ENCODE results near the gene BCOR. TPM values are rescaled to one million over a fixed set of nuclear protein-coding genes. Genes with fewer than 3 reads are reported as not detected.
A peak's percentile ranks its signal among the peaks of the same experiment; 100 is the strongest.

The BCOR gene
- total RNA-seq, 4 donors from 2014 or later: 12.0 to 20.1 (median 17.4) TPM

DNA sequence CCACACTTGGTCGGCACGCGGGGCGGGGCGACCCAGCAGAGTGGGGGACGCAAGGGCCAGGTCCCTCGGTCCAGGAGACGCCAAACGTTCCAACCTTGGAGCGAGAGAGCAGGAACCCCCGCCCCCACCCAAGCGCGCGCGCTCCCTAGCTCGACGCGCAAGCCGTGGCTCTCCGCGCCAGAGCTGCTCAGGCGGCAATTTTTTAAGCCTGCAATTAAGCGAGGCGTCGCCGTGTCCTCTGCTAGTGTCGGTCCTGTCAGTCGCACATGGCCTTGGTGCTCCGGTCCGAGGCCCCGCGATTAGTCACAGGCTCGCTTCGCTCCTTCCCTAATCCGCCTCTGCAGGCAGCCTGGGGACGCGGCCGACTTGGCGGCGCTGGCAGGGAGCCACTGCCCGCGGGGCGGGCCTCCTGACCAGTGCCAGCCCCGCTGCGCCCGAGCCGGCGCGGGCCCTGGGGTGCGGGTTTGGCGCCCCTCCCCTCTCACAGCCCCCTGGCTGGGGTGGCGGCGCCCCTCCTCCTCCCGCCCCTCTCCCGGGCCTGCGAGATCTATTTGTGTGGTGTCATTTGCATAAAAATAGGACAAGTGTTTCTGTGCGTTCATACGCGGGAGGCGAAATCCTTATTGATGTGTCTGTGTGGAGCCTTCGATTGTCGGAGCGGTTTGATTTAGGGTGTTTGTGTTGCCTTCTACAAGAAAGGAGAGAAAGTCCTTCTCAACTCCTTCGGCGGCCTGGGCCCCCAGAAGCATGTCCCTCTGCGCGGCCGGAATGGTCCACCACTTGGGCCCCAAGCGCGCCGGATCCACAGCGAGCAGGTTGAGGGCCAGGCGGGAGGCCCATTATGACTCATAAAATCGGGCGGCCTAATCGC is 9.8 kb upstream of the BCOR start:
- Histone ChIP-seq H3K4me1 (peaks cover 19 to 47% (median 45%) of the 10 kb centered on the region in 3 donors), H3K36me3 (no peaks in the 10 kb centered on the region), H3K27me3 (peaks cover 0 to 45% (median 0%) of the 10 kb centered on the region in 4 donors), H3K27ac (peak overlapping the region; percentile 84 to 97 (median 96)), H3K9me3 (no peaks in the 10 kb centered on the region), H3K4me3 (peak overlapping the region; percentile 42 to 71 (median 61))
- TF ChIP-seq POLR2A (IDR thresholded peaks at IDR 0.05): no peak
- TF ChIP-seq, protein P1, sequence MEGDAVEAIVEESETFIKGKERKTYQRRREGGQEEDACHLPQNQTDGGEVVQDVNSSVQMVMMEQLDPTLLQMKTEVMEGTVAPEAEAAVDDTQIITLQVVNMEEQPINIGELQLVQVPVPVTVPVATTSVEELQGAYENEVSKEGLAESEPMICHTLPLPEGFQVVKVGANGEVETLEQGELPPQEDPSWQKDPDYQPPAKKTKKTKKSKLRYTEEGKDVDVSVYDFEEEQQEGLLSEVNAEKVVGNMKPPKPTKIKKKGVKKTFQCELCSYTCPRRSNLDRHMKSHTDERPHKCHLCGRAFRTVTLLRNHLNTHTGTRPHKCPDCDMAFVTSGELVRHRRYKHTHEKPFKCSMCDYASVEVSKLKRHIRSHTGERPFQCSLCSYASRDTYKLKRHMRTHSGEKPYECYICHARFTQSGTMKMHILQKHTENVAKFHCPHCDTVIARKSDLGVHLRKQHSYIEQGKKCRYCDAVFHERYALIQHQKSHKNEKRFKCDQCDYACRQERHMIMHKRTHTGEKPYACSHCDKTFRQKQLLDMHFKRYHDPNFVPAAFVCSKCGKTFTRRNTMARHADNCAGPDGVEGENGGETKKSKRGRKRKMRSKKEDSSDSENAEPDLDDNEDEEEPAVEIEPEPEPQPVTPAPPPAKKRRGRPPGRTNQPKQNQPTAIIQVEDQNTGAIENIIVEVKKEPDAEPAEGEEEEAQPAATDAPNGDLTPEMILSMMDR (IDR thresholded peaks at IDR 0.05): no peak
- intact Hi-C loops (cut with DNase I): no loop called here
- no peak for DNase-seq
- 0 to 25% methylated on average over 2 to 5 of the region's 76 CpGs for WGBS, 2 donors

DNA sequence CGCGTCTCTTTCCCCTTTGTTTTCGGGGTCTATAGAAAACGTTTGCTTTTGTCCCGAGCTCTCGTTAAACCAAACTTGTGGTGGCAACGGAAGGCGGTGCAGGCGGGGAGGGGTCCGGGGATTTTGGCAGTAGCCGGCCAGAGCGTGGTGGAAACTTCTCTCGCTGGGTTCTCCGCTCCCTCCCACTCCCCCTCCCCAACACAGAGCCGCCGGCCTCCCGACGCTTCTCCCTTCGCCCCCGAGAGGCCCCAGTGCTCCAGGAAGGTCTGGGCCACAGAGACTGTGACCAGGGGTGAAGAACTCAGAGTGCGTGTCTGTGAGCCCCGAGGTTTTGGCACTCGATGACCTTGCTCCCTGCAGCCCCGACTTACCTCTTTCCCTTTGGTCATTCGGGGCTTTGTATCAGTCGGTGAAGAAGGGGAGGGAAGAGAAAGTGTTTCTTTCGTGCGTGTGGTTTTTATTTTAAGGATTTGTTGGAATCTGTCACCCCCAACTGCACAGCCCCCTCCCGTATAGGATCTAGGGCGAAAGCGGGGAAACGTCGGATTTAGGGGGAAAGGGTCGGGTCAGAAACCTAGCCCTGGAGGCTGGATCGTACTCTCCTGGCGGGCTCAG is 9.0 kb upstream of the BCOR start:
- DNase-seq: no peak
- H3K36me3 ChIP-seq: no peaks in the 10 kb centered on the region
- no peaks in the 10 kb centered on the region for H3K9me3 ChIP-seq
- TF ChIP-seq, protein P1 (IDR thresholded peaks at IDR 0.05): no peak
- no peak for TF ChIP-seq POLR2A (IDR thresholded peaks at IDR 0.05)
- intact Hi-C loops (cut with DNase I): no loop called here
- peaks cover 0 to 46% (median 0%) of the 10 kb centered on the region in 4 donors for H3K27me3 ChIP-seq
- WGBS, 2 donors: 9% methylated on average over 6 of the region's 36 CpGs; no CpG with 5 or more reads in 1 of the 2 donors
- peak overlapping the region; percentile 84 to 97 (median 96) for H3K27ac ChIP-seq
- H3K4me1 ChIP-seq: peaks cover 19 to 47% (median 45%) of the 10 kb centered on the region in 3 donors
- H3K4me3 ChIP-seq: peak overlapping the region; percentile 42 to 71 (median 61)

DNA sequence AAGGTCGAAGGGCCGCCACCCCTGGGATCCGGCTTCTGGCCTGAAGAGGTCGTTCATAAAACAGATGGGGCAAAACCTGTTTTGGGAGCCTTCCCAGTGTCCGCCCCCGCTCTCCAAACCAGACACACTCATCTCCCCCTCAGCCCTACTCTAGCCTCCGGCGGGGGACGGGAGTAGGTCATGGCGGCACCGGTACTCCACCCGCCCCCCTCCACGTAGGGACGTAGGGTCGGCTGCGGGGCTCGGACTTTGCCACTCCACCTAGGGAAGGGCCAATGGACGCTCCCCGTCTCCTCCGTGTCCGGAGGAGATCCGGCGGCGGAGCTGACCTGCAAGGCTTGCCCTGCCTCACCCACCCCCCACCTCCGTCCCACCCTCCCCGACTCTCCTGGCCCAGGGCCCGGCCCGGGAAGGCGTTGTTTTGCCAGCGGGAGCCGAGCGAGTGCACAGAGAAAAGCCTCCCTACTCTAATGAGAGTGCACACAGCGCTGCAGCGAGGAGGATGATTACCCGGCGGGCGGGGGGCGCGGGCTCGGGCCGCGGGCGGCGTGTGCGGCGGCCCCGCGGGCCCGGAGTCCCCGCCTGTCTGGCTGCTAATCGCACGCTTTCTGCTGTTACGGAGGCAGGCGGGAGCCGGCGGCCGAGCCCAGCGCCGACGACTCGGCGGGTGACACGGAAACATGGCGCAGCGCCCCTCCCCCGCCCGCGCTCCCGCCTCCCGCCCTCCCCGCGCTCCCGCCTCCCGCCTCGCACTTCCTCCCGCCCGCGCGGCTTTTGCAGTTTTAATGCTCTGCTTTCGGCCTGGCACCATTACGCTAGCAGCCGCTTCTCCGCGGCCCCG is 8.3 kb upstream of the BCOR start:
- H3K27me3 ChIP-seq: peaks cover 0 to 52% (median 0%) of the 10 kb centered on the region in 4 donors
- intact Hi-C loops (cut with DNase I): no loop called here
- H3K4me3 ChIP-seq: peak overlapping the region; percentile 42 to 71 (median 61)
- H3K4me1 ChIP-seq: peaks cover 19 to 47% (median 45%) of the 10 kb centered on the region in 3 donors
- no peaks in the 10 kb centered on the region for H3K36me3 ChIP-seq
- H3K27ac ChIP-seq: peak overlapping the region; percentile 84 to 97 (median 96)
- WGBS, 2 donors: 0 to 42% methylated on average over 1 to 2 of the region's 85 CpGs
- TF ChIP-seq POLR2A (IDR thresholded peaks at IDR 0.05): peak in 1 of 4 donors; percentile 27
- TF ChIP-seq, protein P1 (IDR thresholded peaks at IDR 0.05): no peak
- no peaks in the 10 kb centered on the region for H3K9me3 ChIP-seq
- DNase-seq: no peak

DNA sequence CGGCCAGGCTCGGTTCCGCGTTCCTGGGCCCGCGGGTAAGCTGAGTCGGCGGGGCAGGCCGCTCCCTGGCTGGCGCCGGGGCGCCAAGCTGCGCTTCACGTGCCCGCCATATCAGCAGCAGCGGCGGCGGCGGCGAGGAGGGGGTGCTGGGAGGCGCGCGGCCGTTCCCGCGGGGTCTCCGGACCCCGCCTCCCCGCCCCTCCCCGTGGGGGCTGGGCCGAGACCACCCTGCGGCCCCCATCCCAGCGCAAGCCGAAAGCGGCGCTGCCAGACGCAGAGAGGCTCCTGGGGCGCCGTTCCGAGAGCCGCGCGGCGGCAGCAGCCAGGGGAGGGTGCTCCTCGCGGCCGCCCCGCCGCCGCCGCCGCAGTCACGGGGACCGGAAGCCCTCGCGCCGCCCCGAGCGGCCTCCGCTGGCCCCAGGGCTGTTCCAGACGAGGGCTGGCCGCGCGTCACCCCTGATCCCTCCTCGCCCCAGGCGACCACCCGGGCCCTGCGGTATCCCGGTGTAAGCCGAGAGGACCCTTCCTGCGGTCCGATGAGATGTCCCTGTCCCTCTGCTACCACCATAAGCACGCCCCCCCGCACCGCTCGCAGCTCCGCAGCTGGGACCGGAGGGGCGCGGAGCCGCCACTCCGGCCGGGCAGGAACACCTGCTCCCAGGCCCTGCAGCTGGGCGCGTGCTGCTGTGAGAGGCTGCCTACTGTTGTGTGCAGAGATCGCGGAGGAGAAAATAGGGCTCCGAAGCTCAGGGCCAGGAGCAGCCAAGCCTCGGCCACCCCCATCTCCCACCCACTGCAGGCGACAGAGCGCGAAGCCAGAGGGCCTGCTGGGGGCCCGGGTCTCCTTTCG is 7.5 kb upstream of the BCOR start:
- Histone ChIP-seq H3K4me1 (peaks cover 19 to 47% (median 45%) of the 10 kb centered on the region in 3 donors), H3K4me3 (peak overlapping the region; percentile 42 to 71 (median 61)), H3K27ac (peak overlapping the region; percentile 84 to 97 (median 96)), H3K9me3 (no peaks in the 10 kb centered on the region), H3K27me3 (peaks cover 0 to 53% (median 0%) of the 10 kb centered on the region in 4 donors), H3K36me3 (no peaks in the 10 kb centered on the region)
- WGBS, 2 donors: no CpG with 5 or more reads among the region's 94 CpGs
- no peak for DNase-seq
- intact Hi-C loops (cut with DNase I): no loop called here
- TF ChIP-seq, protein P1 (IDR thresholded peaks at IDR 0.05): no peak
- TF ChIP-seq POLR2A (IDR thresholded peaks at IDR 0.05): peak in 2 of 4 donors; percentile 4 to 44
